IMR-90 (cell line): Measurements from ENCODE around the gene TST. TPM values are rescaled to one million over a fixed set of nuclear protein-coding genes. Genes with fewer than 3 reads are reported as not detected.
A peak's percentile ranks its signal among the peaks of the same experiment; 100 is the strongest.

ENCODE experiments used
- ATAC-seq: fragments of 200-7000 bp; cut with Tn5 transposase; 2 replicates; pipeline ENCODE4 v1.9.1; 2020; ENCODE audit warnings: low read depth, mild to moderate bottlenecking, moderate library complexity
- Bru-seq: library from RNA; stranded (reverse); fragments of 400-500 nt; gene quantifications from one replicate; lab custom pipeline; 2021; lab: Mats Ljungman, UMichigan
- BruChase-seq, 2 experiments: library from RNA; stranded (reverse); fragments of 400-500 nt; gene quantifications; one replicate each; lab custom pipeline; 2021; lab: Mats Ljungman, UMichigan
- BruUV-seq: library from RNA; stranded (reverse); fragments of 400-500 nt; replicated peaks from 2 replicates; lab custom pipeline; 2021; lab: Mats Ljungman, UMichigan
- CTCF ChIA-PET: fragments of 300-600 bp; formaldehyde crosslinking; extraction: SDS; loops from one replicate; lab custom pipeline; 2021; ENCODE audit warnings: antibody characterized with exemption; lab: Yijun Ruan, JAX
- POLR2A ChIA-PET: fragments of 300-600 bp; sonication (Branson Sonifier 250); formaldehyde crosslinking; loops from one replicate; lab custom pipeline; 2022; ENCODE audit warnings: antibody characterized with exemption; ENCODE audit not compliant: unreplicated experiment; lab: Charles Lee
- DNase-seq: peaks from one replicate; pipeline ENCODE4 v3.0.0; 2013
- H2AFZ ChIP-seq: replicated peaks from 2 replicates; pipeline ENCODE3; 2013; ENCODE audit warnings: low read length, mild to moderate bottlenecking; ENCODE audit not compliant: poor library complexity
- H2AK5ac ChIP-seq: 2 replicates; pipeline ENCODE4 v1.6.1; 2013; ENCODE audit warnings: low read depth, low read length, inconsistent platforms
- H2AK9ac ChIP-seq: replicated peaks from 2 replicates; pipeline ENCODE3; 2013; ENCODE audit warnings: mild to moderate bottlenecking, low read depth, low read length, moderate library complexity; ENCODE audit not compliant: poor library complexity
- H2BK120ac ChIP-seq: 2 replicates; pipeline ENCODE4 v1.6.1; 2013; ENCODE audit warnings: low read depth, low read length, inconsistent platforms
- H2BK15ac ChIP-seq: 3 replicates; pipeline ENCODE4 v1.6.1; 2013; ENCODE audit warnings: low read depth, low read length, inconsistent platforms
- H2BK20ac ChIP-seq: 2 replicates; pipeline ENCODE4 v1.6.1; 2013; ENCODE audit warnings: low read depth, mild to moderate bottlenecking, inconsistent platforms, low read length, moderate library complexity
- H2BK5ac ChIP-seq: 2 replicates; pipeline ENCODE4 v1.6.1; 2013; ENCODE audit warnings: mild to moderate bottlenecking, low read depth, low read length, inconsistent platforms; ENCODE audit not compliant: poor library complexity, severe bottlenecking
- H3K14ac ChIP-seq: replicated peaks from 2 replicates; pipeline ENCODE4 v1.6.1; 2013; ENCODE audit warnings: low read depth, low read length, inconsistent platforms
- H3K18ac ChIP-seq: 2 replicates; pipeline ENCODE4 v1.6.1; 2013; ENCODE audit warnings: low read depth, low read length, control low read depth
- H3K23ac ChIP-seq: 2 replicates; pipeline ENCODE4 v1.6.1; 2013; ENCODE audit warnings: low read depth, low read length, inconsistent platforms
- H3K27ac ChIP-seq: 2 replicates; pipeline ENCODE4 v1.5.1; 2013; ENCODE audit warnings: mild to moderate bottlenecking, control low read depth, low read length; ENCODE audit not compliant: insufficient read depth
- H3K27me3 ChIP-seq: 2 replicates; pipeline ENCODE4 v1.6.1; 2013; ENCODE audit warnings: low read length; ENCODE audit not compliant: control insufficient read depth, insufficient read depth
- H3K36me3 ChIP-seq: 2 replicates; pipeline ENCODE4 v1.6.1; 2013; ENCODE audit warnings: low read length, mixed read lengths; ENCODE audit not compliant: control insufficient read depth, insufficient read depth
- H3K4ac ChIP-seq: 2 replicates; pipeline ENCODE4 v1.6.1; 2013; ENCODE audit warnings: low read depth, low read length, inconsistent platforms
- H3K4me1 ChIP-seq: 2 replicates; pipeline ENCODE4 v1.6.1; 2013; ENCODE audit warnings: low read length, mixed read lengths; ENCODE audit not compliant: control insufficient read depth, insufficient read depth
- H3K4me2 ChIP-seq: 2 replicates; pipeline ENCODE4 v1.6.1; 2013; ENCODE audit warnings: low read depth, mild to moderate bottlenecking, control low read depth, low read length, moderate library complexity
- H3K4me3 ChIP-seq: 2 replicates; pipeline ENCODE4 v1.5.1; 2013; ENCODE audit warnings: low read depth, mild to moderate bottlenecking, control low read depth, low read length, moderate library complexity; ENCODE audit not compliant: insufficient read depth
- H3K56ac ChIP-seq: 2 replicates; pipeline ENCODE4 v1.6.1; 2013; ENCODE audit warnings: low read length, inconsistent platforms; ENCODE audit not compliant: insufficient read depth; ENCODE audit errors: extremely low read depth
- H3K79me1 ChIP-seq, 2 experiments: 2 replicates each; pipeline ENCODE4 v1.6.1; 2013; ENCODE audit warnings: low read length in 2 of 2, inconsistent platforms in 1 of 2, low read depth in 1 of 2
- H3K9ac ChIP-seq: 2 replicates; pipeline ENCODE4 v1.6.1; 2013; ENCODE audit warnings: low read depth, low read length, control low read depth
- H3K9me1 ChIP-seq: 2 replicates; pipeline ENCODE4 v1.6.1; 2013; ENCODE audit warnings: low read length, inconsistent platforms; ENCODE audit not compliant: insufficient read depth
- H3K9me3 ChIP-seq: 2 replicates; pipeline ENCODE4 v1.6.1; 2013; ENCODE audit warnings: low read length; ENCODE audit not compliant: control insufficient read depth, insufficient read depth
- H4K20me1 ChIP-seq: 2 replicates; pipeline ENCODE4 v1.6.1; 2013; ENCODE audit warnings: low read length, inconsistent platforms; ENCODE audit not compliant: insufficient read depth
- H4K5ac ChIP-seq: 2 replicates; pipeline ENCODE4 v1.6.1; 2013; ENCODE audit warnings: mild to moderate bottlenecking, low read depth, low read length, control low read depth
- H4K8ac ChIP-seq, 2 experiments: 2 replicates each; pipeline ENCODE4 v1.6.1; 2013; ENCODE audit warnings: low read depth in 2 of 2, low read length in 2 of 2, control low read depth in 1 of 2, inconsistent platforms in 1 of 2
- H4K91ac ChIP-seq: 2 replicates; pipeline ENCODE4 v1.6.1; 2013; ENCODE audit warnings: low read depth, low read length, inconsistent platforms; ENCODE audit not compliant: insufficient read depth
- BHLHE40 ChIP-seq: fragments of 150-350 bp; IDR thresholded peaks from 2 replicates; pipeline ENCODE4 v1.6.1; 2016; ENCODE audit warnings: mild to moderate bottlenecking, low read depth, low read length
- CEBPB ChIP-seq: IDR thresholded peaks from 2 replicates; pipeline ENCODE4 v1.6.1; 2012; ENCODE audit warnings: low read depth, low read length, improper control_type of control experiment
- CHD1 ChIP-seq: IDR thresholded peaks from 2 replicates; pipeline ENCODE4 v1.6.1; 2012; ENCODE audit warnings: low read depth, low read length, improper control_type of control experiment
- FOS ChIP-seq: fragments of 150-350 bp; IDR thresholded peaks from 2 replicates; pipeline ENCODE4 v1.6.1; 2016; ENCODE audit warnings: low read depth, low read length
- MAFK ChIP-seq: IDR thresholded peaks from 2 replicates; pipeline ENCODE4 v1.6.1; 2012; ENCODE audit warnings: low read depth, low read length, improper control_type of control experiment
- MAZ ChIP-seq: IDR thresholded peaks from 2 replicates; pipeline ENCODE4 v1.6.1; 2012; ENCODE audit warnings: low read depth, mild to moderate bottlenecking, low read length, improper control_type of control experiment, moderate library complexity, borderline replicate concordance
- MXI1 ChIP-seq: IDR thresholded peaks from 2 replicates; pipeline ENCODE4 v1.6.1; 2012; ENCODE audit warnings: low read depth, mild to moderate bottlenecking, low read length, moderate library complexity, borderline replicate concordance
- NFE2L2 ChIP-seq: fragments of 150-350 bp; IDR thresholded peaks from 2 replicates; pipeline ENCODE4 v1.6.1; 2016; ENCODE audit warnings: low read depth, mild to moderate bottlenecking, low read length
- POLR2A ChIP-seq: IDR thresholded peaks from 2 replicates; pipeline ENCODE4 v1.6.1; 2012; ENCODE audit warnings: mild to moderate bottlenecking, low read depth, low read length
- RAD21 ChIP-seq: IDR thresholded peaks from 2 replicates; pipeline ENCODE4 v1.6.1; 2012; ENCODE audit warnings: low read length, improper control_type of control experiment
- RCOR1 ChIP-seq: IDR thresholded peaks from 2 replicates; pipeline ENCODE4 v1.6.1; 2012; ENCODE audit warnings: mild to moderate bottlenecking, low read length, improper control_type of control experiment; ENCODE audit not compliant: insufficient replicate concordance
- RFX5 ChIP-seq: IDR thresholded peaks from 2 replicates; pipeline ENCODE4 v1.8.0; 2012; ENCODE audit warnings: low read depth, mild to moderate bottlenecking, low read length, moderate library complexity
- SMC3 ChIP-seq: fragments of 150-350 bp; IDR thresholded peaks from 2 replicates; pipeline ENCODE4 v1.6.1; 2016; ENCODE audit warnings: low read depth, mild to moderate bottlenecking, antibody characterized with exemption, low read length, moderate library complexity
- WGBS, 2 experiments: methylation state at CpG; one replicate each; pipeline versions ENCODE4 v1.1.5 to v1.1.7; 2013; ENCODE audit warnings: missing lambda C conversion rate in 2 of 2; ENCODE audit not compliant: insufficient read length in 1 of 2; ENCODE audit errors: extremely low coverage in 2 of 2; 5-methylcytosine and 5-hydroxymethylcytosine counted together
- dilution Hi-C: fragments of 300-500 bp; cut with HindIII; formaldehyde crosslinking; loops from one replicate; pipeline ENCODE4 v1.14.3; 2018; ENCODE audit warnings: low sequenced_read_pairs; ENCODE audit not compliant: unreplicated experiment
- in situ Hi-C: fragments of 300-500 bp; cut with MboI; formaldehyde crosslinking; loops from 3 replicates; pipeline ENCODE4 v1.14.3; 2019; ENCODE audit warnings: low sequenced_read_pairs, inconsistent platforms, mixed read lengths
- intact Hi-C: fragments of 100-400 bp; cut with micrococcal nuclease; formaldehyde crosslinking; loops from 2 replicates; pipeline ENCODE4 v1.10.0; 2022
- long read RNA-seq: library from polyadenylated mRNA; unstranded; transcript quantifications from one replicate; pipeline ENCODE4 v2.0.0, GENCODE V29; 2021; ENCODE audit not compliant: unreplicated experiment
- polyA plus RNA-seq, 3 experiments: library from polyadenylated mRNA; depleted of rRNA; stranded (reverse); fragments of >200 nt; gene quantifications; 2 replicates each; pipeline ENCODE4 v1.2.3, GENCODE V29; 2012; ENCODE audit warnings: low replicate concordance in 1 of 3
- total RNA-seq: library from RNA; depleted of rRNA; stranded (reverse); fragments of >200 nt; gene quantifications from 2 replicates; pipeline ENCODE4 v1.2.3, GENCODE V29; 2012; rRNA removed
- TF ChIP-seq, protein P1 (sequence below): fragments of 150-350 bp; IDR thresholded peaks from 2 replicates; pipeline ENCODE4 v1.6.1; 2017; ENCODE audit warnings: mild to moderate bottlenecking, antibody characterized with exemption, low read length, low read depth

The TST gene
- 26.9 and 31.7 TPM in 2 replicates for total RNA-seq
- polyA plus RNA-seq (2012; rRNA removed), result 37.7 and 44.0 TPM in 2 replicates
- 54.2 and 60.4 TPM in 2 replicates for polyA plus RNA-seq (2012; cell fraction: cytosol; rRNA removed)
- 17.1 and 33.6 TPM in 2 replicates for polyA plus RNA-seq (2012; cell fraction: nucleus; rRNA removed; ENCODE audit: low replicate concordance)
- percentile 56 among the genes with signal in this experiment for Bru-seq, nascent RNA
- BruChase-seq, experiment 1, labeled RNA remaining after a 6-hour chase, result percentile 55 among the genes with signal in this experiment
- percentile 51 among the genes with signal in this experiment for BruChase-seq, experiment 2, labeled RNA remaining after a 2-hour chase
- long read RNA-seq, transcript TST-201 (3 exons, 1,211 nt), result minor isoform, 7 of 24 reads
- long read RNA-seq, transcript TST-202 (2 exons, 1,797 nt), result major isoform, 13 of 24 reads
- long read RNA-seq, partial matches to known transcripts, result 3 of 24 reads
- long read RNA-seq, other reads (novel, unspliced or antisense), result 1 of 24 reads

DNA sequence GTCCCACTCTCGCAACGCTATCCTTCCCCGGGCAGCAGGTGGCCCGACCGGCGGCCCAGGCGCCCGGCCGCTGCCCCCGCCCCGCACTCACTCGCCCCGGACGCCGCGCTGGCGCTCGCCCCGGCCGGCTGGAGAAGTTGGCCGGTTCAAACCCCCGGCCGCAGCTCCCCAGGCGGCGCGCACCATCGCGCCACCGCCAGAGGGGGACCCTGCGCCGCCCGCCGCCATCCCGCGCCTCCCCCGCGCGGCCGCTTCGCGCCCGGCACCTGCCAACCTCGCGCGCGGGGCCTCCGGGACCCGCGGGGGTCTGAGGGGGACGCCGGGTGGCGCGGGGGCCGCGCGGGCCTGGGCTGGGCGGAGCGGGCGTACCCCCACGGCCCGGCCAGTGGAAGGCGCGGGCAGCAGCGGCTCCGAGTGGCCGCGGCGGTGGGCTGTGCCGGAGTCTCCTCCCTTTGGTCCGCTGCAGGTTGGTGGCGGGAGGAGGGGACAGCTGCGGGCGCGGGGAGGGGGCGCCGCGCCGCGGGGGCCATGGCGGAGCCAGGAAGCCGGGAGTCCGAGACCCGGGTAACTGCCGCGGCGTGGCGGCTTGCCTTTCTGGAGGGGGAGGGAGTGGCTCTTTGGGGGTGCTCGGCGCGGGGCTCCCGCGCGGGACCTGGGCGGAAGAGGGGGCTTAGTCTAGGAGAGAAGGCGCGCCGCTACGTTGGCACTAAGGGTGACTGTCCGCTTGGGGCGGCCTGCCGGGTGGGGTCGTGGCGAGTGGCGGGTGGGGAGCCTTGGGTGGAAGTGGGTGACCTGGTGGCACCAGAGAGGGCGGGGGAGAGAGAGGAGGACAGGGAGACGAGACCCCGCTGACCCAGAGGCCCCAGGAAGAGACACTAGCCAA is at the start of gene TST, which contains the start of gene MPST:
TST (minus strand) TSS at position 139 of the 883 bp plus-strand sequence. CDS start 715 bp downstream, outside the sequence.
MPST (plus strand) TSS at position 434 of the 883 bp plus-strand sequence; CDS start at position 529, 95 bp downstream.
- H3K18ac ChIP-seq, result peak within 1 kb of the TSS; percentile 67; the same call in 1 of the 2 replicates
- peak within 1 kb of the TSS; percentile 93 for H2BK5ac ChIP-seq
- BruUV-seq, result no TSS peak
- peak within 1 kb of the TSS; percentile 71 to 76 for H4K8ac ChIP-seq
- peak within 1 kb of the TSS; percentile 93 for H3K4me2 ChIP-seq
- H4K20me1 ChIP-seq, result peaks cover 20% of the 10 kb centered on the region
- peak within 1 kb of the TSS; percentile 94 for H3K9ac ChIP-seq
- H3K27ac ChIP-seq, result peak within 1 kb of the TSS; percentile 82
- H3K79me1 ChIP-seq, result peaks cover 15 to 62% of the 10 kb centered on the region in 2 experiments
- H3K4me3 ChIP-seq, result peak within 1 kb of the TSS; percentile 80
- H2BK120ac ChIP-seq, result peak within 1 kb of the TSS; percentile 48; the same call in 1 of the 2 replicates
- H3K9me3 ChIP-seq, result no peaks in the 10 kb centered on the region
- H2AK9ac ChIP-seq, result peak within 1 kb of the TSS; percentile 87
- peak within 1 kb of the TSS; percentile 85 for H2AK5ac ChIP-seq
- ATAC-seq (peak; percentile 92), DNase-seq (peak; percentile 61)
- ChIA-PET CTCF (interaction anchor here (0.5 kb wide), 1 partner anchor 167 kb away, joined by 4 read pairs; no protein-coding TSS in a partner anchor), POLR2A (interaction anchor here (0.5 to 1.0 kb wide), 2 partner anchors 13 to 605 kb away, joined by 4 read pairs; no protein-coding TSS in a partner anchor)
- dilution Hi-C loops (no loop called here), in situ Hi-C loops (no loop called here), intact Hi-C loops (loop anchor here (5.0 kb wide), 1 partner anchor 237 kb away; no protein-coding TSS in a partner anchor)
- H4K91ac ChIP-seq, result peak within 1 kb of the TSS; percentile 70
- peaks cover 5% of the 10 kb centered on the region; the same call in 1 of the 2 replicates for H3K9me1 ChIP-seq
- H3K27me3 ChIP-seq, result no peaks in the 10 kb centered on the region
- peak within 1 kb of the TSS; percentile 81 for H4K5ac ChIP-seq
- no peak within 1 kb of the TSS for H2BK15ac ChIP-seq
- peak within 1 kb of the TSS; percentile 49; the same call in 1 of the 2 replicates for H3K56ac ChIP-seq
- WGBS, 2 experiments, result 0% methylated on average over 24 of the region's 107 CpGs; no CpG with 5 or more reads in 1 of the 2 experiments
- peaks cover 15% of the 10 kb centered on the region for H3K36me3 ChIP-seq
- H3K4ac ChIP-seq, result peak within 1 kb of the TSS; percentile 77
- no peak within 1 kb of the TSS for H2BK20ac ChIP-seq
- peak within 1 kb of the TSS; percentile 85 for H3K14ac ChIP-seq
- peaks cover 7% of the 10 kb centered on the region for H3K4me1 ChIP-seq
- peak within 1 kb of the TSS; percentile 93 for H2AFZ ChIP-seq
- peak within 1 kb of the TSS; percentile 71 for H3K23ac ChIP-seq
- no peak for TF ChIP-seq FOS
- TF ChIP-seq RFX5, result no peak
- no peak for TF ChIP-seq MAFK
- TF ChIP-seq, protein P1, sequence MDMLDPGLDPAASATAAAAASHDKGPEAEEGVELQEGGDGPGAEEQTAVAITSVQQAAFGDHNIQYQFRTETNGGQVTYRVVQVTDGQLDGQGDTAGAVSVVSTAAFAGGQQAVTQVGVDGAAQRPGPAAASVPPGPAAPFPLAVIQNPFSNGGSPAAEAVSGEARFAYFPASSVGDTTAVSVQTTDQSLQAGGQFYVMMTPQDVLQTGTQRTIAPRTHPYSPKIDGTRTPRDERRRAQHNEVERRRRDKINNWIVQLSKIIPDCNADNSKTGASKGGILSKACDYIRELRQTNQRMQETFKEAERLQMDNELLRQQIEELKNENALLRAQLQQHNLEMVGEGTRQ, result no peak
- no peak for TF ChIP-seq SMC3
- TF ChIP-seq RCOR1, result no peak
- TF ChIP-seq NFE2L2, result no peak
- peak; percentile 94 for TF ChIP-seq BHLHE40
- TF ChIP-seq POLR2A, result peak; percentile 81
- peak; percentile 52; the same call in 1 of the 2 replicates for TF ChIP-seq CHD1
- no peak for TF ChIP-seq RAD21
- TF ChIP-seq MXI1, result no peak
- TF ChIP-seq MAZ, result peak; percentile 53; the same call in 1 of the 2 replicates
- TF ChIP-seq CEBPB, result no peak
